Glutamatergic neuron (in vitro differentiated cells): ENCODE data around the gene DNAH7. TPM values are rescaled to one million over a fixed set of nuclear protein-coding genes. Genes with fewer than 3 reads are reported as not detected.

Experiments used
- DNase-seq: peaks from one replicate; pipeline ENCODE4 v3.0.0; 2022
- H3K27ac Mint-ChIP-seq: one replicate; pipeline ENCODE4 v1.8.0; 2020; ENCODE audit warnings: mild to moderate bottlenecking, mixed read lengths, inconsistent platforms; ENCODE audit not compliant: unreplicated experiment
- H3K27me3 Mint-ChIP-seq: one replicate; pipeline ENCODE4 v1.8.0; 2020; ENCODE audit warnings: mild to moderate bottlenecking, moderate library complexity, mixed read lengths, inconsistent platforms; ENCODE audit not compliant: unreplicated experiment
- H3K36me3 Mint-ChIP-seq: one replicate; pipeline ENCODE4 v1.8.0; 2020; ENCODE audit warnings: mild to moderate bottlenecking, mixed read lengths, inconsistent platforms; ENCODE audit not compliant: unreplicated experiment
- H3K4me1 Mint-ChIP-seq: one replicate; pipeline ENCODE4 v1.8.0; 2020; ENCODE audit warnings: mild to moderate bottlenecking, low read depth, mixed read lengths, inconsistent platforms; ENCODE audit not compliant: unreplicated experiment
- H3K4me3 Mint-ChIP-seq: one replicate; pipeline ENCODE4 v1.8.0; 2020; ENCODE audit warnings: mild to moderate bottlenecking, mixed read lengths, inconsistent platforms; ENCODE audit not compliant: unreplicated experiment
- H3K9me3 Mint-ChIP-seq: one replicate; pipeline ENCODE4 v1.8.0; 2020; ENCODE audit warnings: mild to moderate bottlenecking, moderate library complexity, mixed read lengths, inconsistent platforms; ENCODE audit not compliant: unreplicated experiment
- total RNA-seq: library from RNA; stranded (reverse); fragmentation: NEBNext Ultra II Directional; extraction: Animal tissue kit (Norgen Biotek cat#: 25700); gene quantifications from one replicate; pipeline ENCODE4 v1.2.1, GENCODE V29; 2021; ENCODE audit not compliant: unreplicated experiment
- TF ChIP-seq, protein P1 (sequence below): fragments of 200-600 bp; sonication (generic); IDR thresholded peaks from one replicate; pipeline ENCODE4 v1.5.0; 2021; ENCODE audit not compliant: partially characterized antibody, unreplicated experiment

DNAH7 gene
- total RNA-seq, 1 donor from 2014 or later = 0.56 TPM

DNA sequence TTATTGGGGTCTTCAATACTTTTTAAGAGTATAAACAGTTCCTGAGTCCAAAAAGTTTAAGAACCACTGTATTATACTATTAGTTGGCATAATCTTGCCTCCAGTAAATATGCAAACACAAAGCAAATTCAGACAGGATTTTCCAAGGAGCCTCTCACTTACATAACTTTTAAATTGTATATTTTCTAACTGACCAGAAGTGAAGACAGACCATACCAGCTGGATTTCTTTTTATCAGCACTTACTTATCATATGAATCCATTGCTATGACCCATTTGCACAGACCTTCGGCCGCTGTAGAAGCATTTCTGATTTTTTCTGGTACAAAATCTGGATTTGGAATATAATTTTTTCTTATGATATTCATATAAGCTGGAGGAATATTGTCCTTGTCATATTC lies 211.5 kb downstream of the DNAH7 start:
- no peak for DNase-seq
- H3K4me3 Mint-ChIP-seq = no peak overlapping the region
- no peak overlapping the region for H3K27ac Mint-ChIP-seq
- no peaks in the 10 kb centered on the region for H3K4me1 Mint-ChIP-seq
- H3K9me3 Mint-ChIP-seq = peaks cover 2% of the 10 kb centered on the region
- no peaks in the 10 kb centered on the region for H3K27me3 Mint-ChIP-seq
- TF ChIP-seq, protein P1, sequence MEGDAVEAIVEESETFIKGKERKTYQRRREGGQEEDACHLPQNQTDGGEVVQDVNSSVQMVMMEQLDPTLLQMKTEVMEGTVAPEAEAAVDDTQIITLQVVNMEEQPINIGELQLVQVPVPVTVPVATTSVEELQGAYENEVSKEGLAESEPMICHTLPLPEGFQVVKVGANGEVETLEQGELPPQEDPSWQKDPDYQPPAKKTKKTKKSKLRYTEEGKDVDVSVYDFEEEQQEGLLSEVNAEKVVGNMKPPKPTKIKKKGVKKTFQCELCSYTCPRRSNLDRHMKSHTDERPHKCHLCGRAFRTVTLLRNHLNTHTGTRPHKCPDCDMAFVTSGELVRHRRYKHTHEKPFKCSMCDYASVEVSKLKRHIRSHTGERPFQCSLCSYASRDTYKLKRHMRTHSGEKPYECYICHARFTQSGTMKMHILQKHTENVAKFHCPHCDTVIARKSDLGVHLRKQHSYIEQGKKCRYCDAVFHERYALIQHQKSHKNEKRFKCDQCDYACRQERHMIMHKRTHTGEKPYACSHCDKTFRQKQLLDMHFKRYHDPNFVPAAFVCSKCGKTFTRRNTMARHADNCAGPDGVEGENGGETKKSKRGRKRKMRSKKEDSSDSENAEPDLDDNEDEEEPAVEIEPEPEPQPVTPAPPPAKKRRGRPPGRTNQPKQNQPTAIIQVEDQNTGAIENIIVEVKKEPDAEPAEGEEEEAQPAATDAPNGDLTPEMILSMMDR = no peak
- no peaks in the 10 kb centered on the region for H3K36me3 Mint-ChIP-seq

DNA sequence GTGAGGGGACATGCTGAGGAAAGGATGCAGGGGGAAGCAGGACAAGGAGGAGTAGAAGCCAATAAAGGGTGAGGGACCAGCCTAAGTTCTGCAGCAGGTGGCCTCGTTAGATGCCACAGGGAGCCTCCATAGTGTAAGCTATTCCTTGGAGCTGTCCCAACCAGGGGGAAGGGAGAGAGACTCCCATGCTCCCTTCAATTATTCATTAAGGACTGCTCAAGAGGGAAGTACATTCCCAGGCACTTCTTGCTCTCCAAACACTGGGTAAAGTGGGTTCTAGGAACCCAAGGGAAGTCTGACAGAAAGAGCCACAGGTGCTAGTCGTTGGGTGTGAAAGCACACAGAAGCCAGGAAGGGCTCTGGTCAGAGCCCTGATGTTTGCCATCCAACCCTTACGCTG lies 217.9 kb downstream of the DNAH7 start:
- H3K36me3 Mint-ChIP-seq = peaks cover 5% of the 10 kb centered on the region
- H3K9me3 Mint-ChIP-seq = peaks cover 3% of the 10 kb centered on the region
- no peak overlapping the region for H3K4me3 Mint-ChIP-seq
- TF ChIP-seq, protein P1 = no peak
- peaks cover 7% of the 10 kb centered on the region for H3K27me3 Mint-ChIP-seq
- no peaks in the 10 kb centered on the region for H3K4me1 Mint-ChIP-seq
- no peak overlapping the region for H3K27ac Mint-ChIP-seq
- DNase-seq = no peak

DNA sequence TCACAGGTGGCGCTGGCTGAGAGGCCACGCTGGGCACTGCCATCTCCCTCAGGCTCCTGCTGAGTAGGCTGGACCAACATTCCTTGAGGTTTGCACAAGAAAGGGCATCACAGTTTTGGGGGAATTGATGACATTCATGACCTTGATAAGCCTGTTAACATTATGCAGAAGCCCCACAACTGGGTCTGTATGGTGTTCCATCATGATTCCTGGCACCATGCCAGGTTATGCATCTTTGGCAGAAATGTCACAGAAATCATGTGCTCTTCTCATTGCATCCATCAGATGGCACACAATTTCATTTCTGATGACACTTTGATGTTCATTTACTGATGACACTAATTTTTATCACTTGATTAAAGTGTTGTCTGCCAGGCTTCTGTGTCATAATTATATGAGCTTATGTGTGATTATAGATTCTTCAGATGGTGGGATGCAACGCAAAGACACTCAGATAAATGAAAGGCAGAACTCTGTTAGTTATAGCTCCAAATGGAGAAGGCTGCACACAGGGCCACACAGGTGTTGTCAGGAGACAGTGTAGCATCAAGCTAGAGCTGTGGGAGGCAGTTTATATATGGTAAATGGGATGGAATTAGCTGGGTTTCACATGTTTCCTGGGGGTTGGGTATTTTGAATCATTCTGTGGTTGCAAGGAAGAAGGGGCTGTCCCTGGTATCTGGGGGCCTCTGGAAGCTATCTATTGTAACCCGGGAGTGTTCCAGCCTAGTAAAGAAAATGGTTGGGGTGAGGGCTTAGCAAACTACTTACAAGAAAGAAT lies 220.3 kb downstream of the DNAH7 start:
- no peak for DNase-seq
- no peak overlapping the region for H3K27ac Mint-ChIP-seq

DNA sequence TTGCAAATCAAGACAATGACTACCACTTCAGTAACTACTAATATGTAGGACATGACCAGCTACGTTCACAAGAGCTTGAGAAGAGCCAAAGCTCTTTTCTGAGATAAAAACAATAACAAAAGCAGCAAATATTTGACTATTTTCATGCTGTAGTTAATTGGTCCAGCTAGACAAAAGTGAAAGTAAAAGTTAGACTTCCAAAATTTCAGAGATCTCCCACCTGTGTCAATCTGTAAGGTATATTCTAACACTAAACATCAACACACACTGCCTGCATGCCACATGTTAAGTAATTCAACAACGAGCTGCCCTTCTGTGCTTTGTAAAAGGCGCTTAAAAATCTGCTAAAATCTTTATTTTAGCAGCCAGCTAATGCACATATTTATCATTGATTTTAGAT lies 225.7 kb downstream of the DNAH7 start:
- Mint-ChIP-seq H3K27me3 (peaks cover 6% of the 10 kb centered on the region), H3K4me1 (no peaks in the 10 kb centered on the region), H3K9me3 (peaks cover 3% of the 10 kb centered on the region), H3K4me3 (no peak overlapping the region), H3K36me3 (peaks cover 6% of the 10 kb centered on the region), H3K27ac (no peak overlapping the region)
- DNase-seq = no peak
- TF ChIP-seq, protein P1 = no peak

More for the DNA sequence above, 220.3 kb downstream of the DNAH7 start:
- no peaks in the 10 kb centered on the region for H3K4me1 Mint-ChIP-seq
- TF ChIP-seq, protein P1 = no peak
- H3K36me3 Mint-ChIP-seq = peaks cover 6% of the 10 kb centered on the region
- peaks cover 3% of the 10 kb centered on the region for H3K9me3 Mint-ChIP-seq
- H3K4me3 Mint-ChIP-seq = no peak overlapping the region
- H3K27me3 Mint-ChIP-seq = peaks cover 8% of the 10 kb centered on the region

DNA sequence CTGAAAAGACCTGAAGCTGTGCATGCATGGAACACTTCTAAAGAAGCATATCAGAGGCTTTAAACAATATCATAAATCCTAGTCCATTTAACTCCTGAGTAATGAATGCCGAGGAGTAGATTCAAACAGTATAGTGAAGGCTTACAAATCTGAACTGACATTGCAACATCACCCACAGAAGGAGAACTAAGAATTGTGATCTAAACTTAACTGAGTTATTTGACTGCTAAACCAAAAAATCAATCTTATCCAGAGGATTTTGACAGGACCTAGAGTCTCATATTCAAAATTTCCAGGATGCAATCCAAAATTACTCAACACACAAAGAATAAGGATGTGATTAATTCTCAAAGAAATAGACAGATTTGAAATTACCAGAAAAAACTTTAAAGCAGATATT lies 230.6 kb downstream of the DNAH7 start:
- no peaks in the 10 kb centered on the region for H3K36me3 Mint-ChIP-seq
- H3K27ac Mint-ChIP-seq = no peak overlapping the region
- H3K4me1 Mint-ChIP-seq = no peaks in the 10 kb centered on the region
- no peak for DNase-seq
- TF ChIP-seq, protein P1 = no peak
- no peaks in the 10 kb centered on the region for H3K27me3 Mint-ChIP-seq
- H3K4me3 Mint-ChIP-seq = no peak overlapping the region
- no peaks in the 10 kb centered on the region for H3K9me3 Mint-ChIP-seq
